GM21526 (cell line): ENCODE results near the gene CRIP2.

Source experiments
- ATAC-seq: cut with Tn5 transposase; IDR thresholded peaks from one replicate; pipeline ENCODE4 v1.9.1; 2021; ENCODE audit warnings: moderate library complexity; ENCODE audit not compliant: unreplicated experiment, low FRiP score

The CRIP2 gene

GRCh38 chr14:105486163-105486973 lies 11.7 kb downstream of the CRIP2 start, which contains the start of gene CRIP1:
Gene CRIP1 (plus strand): TSS chr14:105486886. CDS start chr14:105487260, 374 bp downstream.
- no peak for ATAC-seq

GRCh38 chr14:105486974-105487448 lies 12.4 kb downstream of the CRIP2 start:
- no peak for ATAC-seq

- ATAC-seq: no peak
Observed at GRCh38 chr14:105487449-105487985, 12.9 kb downstream of the CRIP2 start.

GRCh38 chr14:105487986-105488777 lies 13.6 kb downstream of the CRIP2 start:
- no peak for ATAC-seq

DNA sequence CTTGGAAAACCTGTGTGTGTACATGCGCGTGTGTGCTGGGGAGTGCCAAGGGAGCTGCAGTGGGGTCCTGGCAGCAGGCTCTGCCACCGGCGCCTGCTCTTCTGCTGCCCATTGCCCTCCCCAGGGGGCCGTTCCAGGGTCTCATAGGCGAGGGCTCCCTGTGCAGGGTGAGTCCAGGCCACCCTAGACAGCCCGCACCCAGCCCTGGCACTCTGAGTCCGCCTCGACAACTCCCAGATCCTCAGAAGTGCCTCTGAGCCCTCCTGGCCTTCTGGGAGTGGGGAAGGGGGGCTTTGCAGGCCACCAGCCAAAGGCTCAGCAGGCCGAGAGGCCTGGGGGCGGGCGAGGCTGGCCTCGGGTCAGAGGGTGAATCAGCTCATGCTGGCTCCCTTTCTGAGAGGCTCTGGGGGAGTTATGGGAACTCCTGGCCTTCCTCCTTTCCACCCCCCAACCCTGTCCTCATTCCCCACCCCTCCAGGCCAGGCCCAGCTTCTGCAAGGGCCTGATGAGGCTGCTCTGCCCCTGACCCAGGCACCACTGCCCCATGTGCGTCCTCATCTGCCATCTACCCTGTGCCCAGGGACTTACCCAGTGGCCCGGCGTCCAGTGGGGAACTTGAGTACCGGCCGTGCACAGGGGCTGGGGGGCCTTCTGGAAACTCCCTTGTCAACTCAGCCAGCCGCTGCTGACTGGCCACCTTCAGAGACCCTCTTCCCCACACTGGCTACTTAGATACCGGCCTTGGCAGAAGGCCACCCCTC lies 14.3 kb downstream of the CRIP2 start:
- ATAC-seq: no peak

- no peak for ATAC-seq
Observed at GRCh38 chr14:105489542-105490266, 15.1 kb downstream of the CRIP2 start.

DNA sequence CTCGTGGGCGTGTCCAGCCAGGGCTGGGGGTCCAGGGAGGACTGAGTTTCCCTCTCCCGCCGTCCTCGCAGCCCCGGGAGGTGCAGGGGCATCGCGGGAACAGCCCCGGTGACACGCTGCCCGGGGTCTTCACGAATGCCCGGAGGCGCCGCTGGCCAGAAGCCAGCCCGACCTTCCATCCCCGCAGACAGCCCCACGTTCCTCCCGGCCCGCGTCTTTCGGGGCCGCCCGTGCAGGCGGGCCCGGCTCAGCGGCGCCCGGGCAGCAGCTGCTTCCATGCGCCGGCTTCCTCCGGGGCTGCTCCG lies 15.6 kb downstream of the CRIP2 start:
- ATAC-seq: peak; percentile 5

DNA sequence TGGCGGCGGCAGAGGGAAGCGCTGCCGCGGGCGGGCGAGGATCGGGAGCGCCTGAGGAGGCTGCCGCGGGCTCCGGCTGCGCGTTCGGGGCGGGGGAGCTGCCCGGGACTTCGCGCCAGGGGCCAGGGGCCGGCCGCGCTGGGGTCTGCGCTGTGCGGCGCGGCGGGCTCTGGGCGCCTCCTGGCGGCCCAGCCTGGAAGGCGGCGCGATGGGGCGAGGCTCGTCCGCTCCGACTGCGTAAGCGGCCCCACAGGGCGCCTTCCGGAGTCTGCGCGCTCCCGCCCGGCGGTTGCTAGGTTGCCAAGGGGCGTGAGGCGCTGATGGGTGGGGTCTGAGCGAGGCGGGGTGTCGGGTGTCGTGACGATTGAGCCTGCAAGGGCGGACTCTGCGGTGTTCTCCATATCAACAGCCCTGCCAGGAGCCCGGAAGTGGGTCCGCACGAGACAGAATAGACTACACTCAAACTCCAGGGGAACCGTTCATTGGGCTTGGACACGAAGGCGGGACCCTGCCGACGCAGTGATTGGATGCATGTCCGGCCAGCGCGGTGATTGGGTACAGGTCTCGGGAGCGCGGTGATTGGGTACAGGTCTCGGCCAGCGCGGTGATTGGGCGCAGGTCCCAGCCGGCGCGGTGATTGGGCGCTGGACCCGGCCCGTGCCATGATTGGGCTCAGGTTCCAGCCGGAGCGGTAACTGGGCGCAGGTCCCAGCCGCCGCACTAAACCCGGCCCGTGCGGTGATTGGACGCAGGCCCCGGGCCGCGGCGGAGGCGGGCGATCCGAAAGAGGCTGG lies 16.1 kb downstream of the CRIP2 start, which contains the start of gene TEDC1:
TSS of gene TEDC1 (plus strand) at position 675 of the 794 bp plus-strand sequence. CDS start 130 bp downstream, outside the sequence.
- peak; percentile 64 for ATAC-seq

DNA sequence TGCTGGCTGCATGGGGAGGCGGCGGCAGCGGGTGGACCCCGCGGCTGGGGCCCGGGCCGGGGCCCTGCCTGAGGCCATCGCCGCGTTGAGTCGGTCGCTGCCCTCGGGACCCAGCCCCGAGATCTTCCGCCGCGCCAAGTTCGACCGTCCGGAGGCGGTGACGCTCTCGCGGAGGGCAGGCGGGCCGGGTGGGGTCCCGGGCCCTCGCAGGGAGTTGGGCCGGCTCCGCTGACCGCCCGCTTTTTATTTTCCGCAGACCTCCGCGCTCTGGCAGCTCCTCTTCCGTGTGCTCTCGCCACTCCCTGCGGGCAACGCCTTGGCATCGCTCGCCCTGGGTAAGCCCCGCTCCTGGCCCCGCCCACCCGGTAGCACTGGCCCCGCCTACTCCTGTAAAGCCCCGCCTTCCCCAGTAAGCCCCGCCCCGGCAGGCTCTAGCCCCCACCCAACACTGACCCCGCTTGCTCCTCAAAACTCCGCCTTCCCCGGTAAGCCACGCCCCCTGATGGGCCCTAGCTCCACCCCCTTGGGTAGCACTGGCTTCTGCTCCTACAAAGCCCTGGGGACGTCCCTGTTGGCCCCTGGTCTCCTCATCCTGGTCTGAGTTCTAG lies 16.8 kb downstream of the CRIP2 start:
- ATAC-seq: no peak

DNA sequence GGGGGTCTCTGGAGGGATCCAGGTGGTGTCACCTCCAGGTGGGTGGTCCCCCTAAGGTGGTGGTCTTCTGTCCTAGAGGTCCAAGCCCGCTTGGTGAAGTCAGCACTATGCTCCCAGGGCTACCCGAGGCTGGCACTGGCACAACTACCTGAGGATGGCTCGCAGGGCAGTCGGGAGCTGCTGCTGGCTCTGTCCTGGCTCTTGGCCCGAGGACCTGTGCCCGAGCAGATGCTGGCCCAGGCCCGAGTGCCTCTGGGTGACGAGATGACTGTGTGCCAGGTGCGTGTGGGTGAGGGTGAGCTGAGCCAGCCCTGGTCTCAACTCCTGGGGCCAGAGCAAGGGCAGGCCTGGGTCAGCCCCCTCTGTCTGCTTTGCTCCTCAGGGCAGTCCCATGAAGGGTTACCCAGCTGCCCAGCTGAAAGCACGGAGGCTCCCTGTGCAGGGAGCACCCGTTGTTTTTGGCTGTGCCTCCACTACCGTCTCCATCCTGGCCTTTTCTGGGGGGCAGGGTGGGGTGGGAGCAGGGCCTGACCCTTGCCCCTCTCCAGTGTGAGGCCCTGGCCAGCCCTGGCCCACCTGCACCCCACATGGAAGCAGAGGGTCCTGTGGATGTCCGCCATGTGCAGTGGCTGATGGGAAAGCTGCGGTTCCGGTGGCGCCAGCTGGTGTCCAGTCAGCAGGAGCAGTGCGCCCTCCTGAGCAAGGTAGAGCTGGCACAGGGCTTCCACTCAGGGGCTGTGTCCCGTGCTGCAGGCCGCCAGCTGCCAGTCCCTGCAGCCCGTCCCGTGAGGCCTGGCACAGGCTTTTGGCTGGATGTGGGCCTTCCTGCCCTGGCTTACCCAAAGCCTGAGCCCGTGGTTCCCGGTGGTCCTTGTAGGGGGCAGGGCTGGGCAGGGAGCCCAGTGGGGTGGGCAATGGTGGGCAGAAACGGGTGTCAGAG lies 17.7 kb downstream of the CRIP2 start:
- no peak for ATAC-seq

- ATAC-seq: no peak
Observed at GRCh38 chr14:105492971-105493871, 18.6 kb downstream of the CRIP2 start.

- ATAC-seq: no peak
Observed at GRCh38 chr14:105493921-105494605, 19.4 kb downstream of the CRIP2 start.

- no peak for ATAC-seq
Observed at GRCh38 chr14:105494606-105494929, 19.9 kb downstream of the CRIP2 start.

DNA sequence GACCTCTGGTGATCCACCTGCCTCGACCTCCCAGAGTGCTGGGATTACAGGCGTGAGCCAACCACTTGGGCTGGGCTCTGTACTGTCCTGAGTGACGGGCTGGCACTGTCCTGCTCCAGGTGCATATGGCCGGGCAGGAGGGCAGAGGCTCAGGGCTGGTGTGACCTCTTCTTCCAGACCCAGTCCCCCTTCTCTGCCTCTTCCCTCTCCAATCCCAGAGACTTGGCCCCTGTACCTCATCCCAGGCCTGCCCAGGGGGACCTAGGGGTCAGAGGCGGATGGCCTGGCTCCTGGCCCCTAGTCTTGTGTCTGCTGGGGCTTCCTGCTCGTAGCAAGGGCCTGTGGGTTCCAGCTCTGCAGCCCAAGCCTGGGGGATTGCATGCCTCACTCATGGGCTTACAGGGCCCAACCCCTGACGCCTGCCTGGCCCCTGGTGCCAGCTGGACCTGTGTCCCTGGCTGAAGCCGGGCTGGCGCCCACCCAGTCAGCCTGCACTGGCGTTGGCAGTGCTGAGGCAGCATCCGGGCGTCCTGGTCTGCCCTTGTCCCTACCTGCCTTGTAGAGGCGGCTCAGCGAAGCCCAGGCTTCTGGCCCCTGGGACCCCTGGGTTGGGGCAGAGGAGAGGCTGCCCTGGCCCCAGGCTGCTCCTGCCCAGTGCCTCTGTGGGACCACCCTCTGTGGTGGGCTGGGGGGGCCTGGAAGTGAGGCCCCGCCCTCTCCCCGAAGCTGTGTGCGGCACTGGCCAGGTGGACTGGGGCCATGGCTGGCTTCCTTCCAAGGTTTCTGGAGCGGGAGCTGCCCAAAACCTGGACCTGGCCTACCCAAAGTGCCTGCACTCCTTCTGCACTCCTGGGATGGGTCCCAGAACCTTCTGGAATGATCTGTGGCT lies 20.7 kb downstream of the CRIP2 start:
- ATAC-seq: no peak
